Neural cell (in vitro differentiated cells): Measurements from ENCODE around the gene NUB1. TPM values are rescaled to one million over a fixed set of nuclear protein-coding genes. Genes with fewer than 3 reads are reported as not detected.

Experiments used
- H2AFZ ChIP-seq: fragments of 200-600, 300-800 bp; sonication (generic), shearing (Covaris generic); 2 replicates; pipeline ENCODE4 v1.6.0; 2014; ENCODE audit warnings: low read depth, mild to moderate bottlenecking, antibody characterized with exemption, low read length, moderate library complexity
- H3F3A ChIP-seq: fragments of 200-600 bp; shearing (Covaris generic); 2 replicates; pipeline ENCODE4 v1.6.1; 2016; ENCODE audit warnings: mild to moderate bottlenecking, moderate library complexity, mixed read lengths, antibody characterized with exemption, low read length; ENCODE audit not compliant: insufficient read depth, poor library complexity, severe bottlenecking
- H3K27ac ChIP-seq: fragments of 200-600, 300-800 bp; sonication (generic), shearing (Covaris generic); 2 replicates; pipeline ENCODE4 v1.5.1; 2014; ENCODE audit warnings: mild to moderate bottlenecking, low read length, moderate library complexity
- H3K27me3 ChIP-seq: fragments of 300-800, 200-600 bp; sonication (generic), shearing (Covaris generic); 2 replicates; pipeline ENCODE4 v1.6.0; 2014; ENCODE audit warnings: mild to moderate bottlenecking, low read depth, low read length, moderate library complexity; ENCODE audit not compliant: insufficient read depth
- H3K36me3 ChIP-seq: fragments of 300-800, 200-600 bp; sonication (generic), shearing (Covaris generic); 2 replicates; pipeline ENCODE4 v1.5.1; 2014; ENCODE audit warnings: mild to moderate bottlenecking, antibody characterized with exemption, low read length, moderate library complexity; ENCODE audit not compliant: insufficient read depth
- H3K4me2 ChIP-seq: fragments of 300-800, 200-600 bp; sonication (generic), shearing (Covaris generic); 2 replicates; pipeline ENCODE4 v1.6.0; 2014; ENCODE audit warnings: mild to moderate bottlenecking, low read length
- H3K4me3 ChIP-seq: fragments of 300-800, 200-600 bp; sonication (generic), shearing (Covaris generic); 2 replicates; pipeline ENCODE4 v1.5.1; 2014; ENCODE audit warnings: mild to moderate bottlenecking, low read length, moderate library complexity
- H3K79me2 ChIP-seq: fragments of 200-600 bp; shearing (Covaris generic); replicated peaks from 2 replicates; pipeline ENCODE4 v1.6.0; 2014; ENCODE audit warnings: mild to moderate bottlenecking, low read length, moderate library complexity; ENCODE audit not compliant: insufficient read depth
- H3K9ac ChIP-seq: fragments of 300-800, 200-600 bp; sonication (generic), shearing (Covaris generic); 2 replicates; pipeline ENCODE4 v1.6.1; 2016; ENCODE audit warnings: mild to moderate bottlenecking, low read length, mixed read lengths
- H3K9me2 ChIP-seq: fragments of 200-600 bp; shearing (Covaris generic); 2 replicates; pipeline ENCODE4 v1.6.1; 2016; ENCODE audit warnings: mild to moderate bottlenecking, low read length, mixed read lengths; ENCODE audit not compliant: insufficient read depth
- H3K9me3 ChIP-seq: fragments of 200-600, 300-800 bp; sonication (generic), shearing (Covaris generic); 2 replicates; pipeline ENCODE4 v1.6.1; 2016; ENCODE audit warnings: mild to moderate bottlenecking, mixed run types, low read length, moderate library complexity, mixed read lengths
- H4K20me1 ChIP-seq: fragments of 200-600 bp; shearing (Covaris generic); 2 replicates; pipeline ENCODE4 v1.6.1; 2016; ENCODE audit warnings: mild to moderate bottlenecking, mixed run types; ENCODE audit not compliant: insufficient read depth
- CTCF ChIP-seq: fragments of 450-650 bp; IDR thresholded peaks from 2 replicates; pipeline ENCODE4 v1.5.1; 2014; ENCODE audit warnings: antibody characterized with exemption, mild to moderate bottlenecking, moderate library complexity; ENCODE audit not compliant: poor library complexity, severe bottlenecking
- EP300 ChIP-seq: fragments of 450-650 bp; conservative IDR thresholded peaks from 2 replicates; pipeline ENCODE4 v1.6.1; 2014; ENCODE audit warnings: antibody characterized with exemption, mild to moderate bottlenecking, moderate library complexity; ENCODE audit not compliant: poor library complexity, severe bottlenecking
- EZH2 ChIP-seq: fragments of 200-600, 300-800 bp; shearing (Covaris generic), sonication (generic); IDR thresholded peaks from 2 replicates; pipeline ENCODE4 v1.6.1; 2014; ENCODE audit warnings: antibody characterized with exemption, low read length, borderline replicate concordance, mild to moderate bottlenecking; ENCODE audit not compliant: insufficient read depth, poor library complexity, severe bottlenecking
- MXI1 ChIP-seq: fragments of 450-650 bp; conservative IDR thresholded peaks from 2 replicates; pipeline ENCODE4 v1.6.1; 2014; ENCODE audit warnings: antibody characterized with exemption, mild to moderate bottlenecking; ENCODE audit not compliant: poor library complexity, severe bottlenecking
- POLR2AphosphoS5 ChIP-seq: IDR thresholded peaks from 2 replicates; pipeline ENCODE4 v1.6.1; 2012
- RAD21 ChIP-seq: fragments of 450-650 bp; conservative IDR thresholded peaks from 2 replicates; pipeline ENCODE4 v1.6.1; 2014; ENCODE audit warnings: antibody characterized with exemption, mild to moderate bottlenecking, moderate library complexity
- REST ChIP-seq: IDR thresholded peaks from 2 replicates; pipeline ENCODE4 v1.6.1; 2012; ENCODE audit warnings: borderline replicate concordance
- SMC3 ChIP-seq: fragments of 450-650 bp; conservative IDR thresholded peaks from 2 replicates; pipeline ENCODE4 v1.6.1; 2014; ENCODE audit warnings: antibody characterized with exemption, mild to moderate bottlenecking, moderate library complexity; ENCODE audit not compliant: poor library complexity
- TAF1 ChIP-seq: IDR thresholded peaks from 2 replicates; pipeline ENCODE4 v1.6.1; 2012; ENCODE audit warnings: low read depth
- polyA plus RNA-seq: library from polyadenylated mRNA; depleted of rRNA; stranded (reverse); fragments of >200 nt; gene quantifications from 2 replicates; pipeline ENCODE4 v1.2.3, GENCODE V29; 2014

Gene NUB1
- polyA plus RNA-seq, 1 donor from 2014 or later = 48.4 TPM

- Histone ChIP-seq H3K36me3 (no peaks in the 10 kb centered on the region), H2AFZ (no peak overlapping the region), H3K9me2 (no peaks in the 10 kb centered on the region), H3K9ac (no peak overlapping the region), H4K20me1 (no peaks in the 10 kb centered on the region), H3K4me2 (no peak overlapping the region), H3K27me3 (no peaks in the 10 kb centered on the region), H3K27ac (no peak overlapping the region), H3K4me3 (no peak overlapping the region), H3F3A (no peaks in the 10 kb centered on the region), H3K9me3 (no peaks in the 10 kb centered on the region), H3K79me2 (no peaks in the 10 kb centered on the region)
- no peak for TF ChIP-seq EZH2
- no peak for TF ChIP-seq TAF1
- TF ChIP-seq SMC3 = no peak
- TF ChIP-seq CTCF = no peak
- TF ChIP-seq EP300 = no peak
- no peak for TF ChIP-seq RAD21
- TF ChIP-seq POLR2AphosphoS5 = no peak
- TF ChIP-seq REST = no peak
- no peak for TF ChIP-seq MXI1
Observed at GRCh38 chr7:151371266-151371665, 29.7 kb downstream of the NUB1 start.

GRCh38 chr7:151372612-151373265 lies 31.1 kb downstream of the NUB1 start:
- no peak for TF ChIP-seq REST
- no peak for TF ChIP-seq EP300
- TF ChIP-seq POLR2AphosphoS5 = no peak
- H2AFZ ChIP-seq = no peak overlapping the region
- no peaks in the 10 kb centered on the region for H3K27me3 ChIP-seq
- H3K36me3 ChIP-seq = no peaks in the 10 kb centered on the region
- H3K9me2 ChIP-seq = no peaks in the 10 kb centered on the region
- no peak overlapping the region for H3K4me2 ChIP-seq
- no peak overlapping the region for H3K4me3 ChIP-seq
- no peak overlapping the region for H3K27ac ChIP-seq
- H3F3A ChIP-seq = no peaks in the 10 kb centered on the region
- H4K20me1 ChIP-seq = no peaks in the 10 kb centered on the region
- no peaks in the 10 kb centered on the region for H3K79me2 ChIP-seq
- H3K9ac ChIP-seq = no peak overlapping the region
- no peaks in the 10 kb centered on the region for H3K9me3 ChIP-seq
